GM18526 (cell line): Measurements from ENCODE around the gene GMEB2.

Source experiments
- POLR2A ChIP-seq: IDR thresholded peaks from 3 replicates; pipeline ENCODE4 v1.6.1; 2011; ENCODE audit not compliant: insufficient read length; ENCODE audit errors: extremely low read depth

Gene GMEB2

DNA sequence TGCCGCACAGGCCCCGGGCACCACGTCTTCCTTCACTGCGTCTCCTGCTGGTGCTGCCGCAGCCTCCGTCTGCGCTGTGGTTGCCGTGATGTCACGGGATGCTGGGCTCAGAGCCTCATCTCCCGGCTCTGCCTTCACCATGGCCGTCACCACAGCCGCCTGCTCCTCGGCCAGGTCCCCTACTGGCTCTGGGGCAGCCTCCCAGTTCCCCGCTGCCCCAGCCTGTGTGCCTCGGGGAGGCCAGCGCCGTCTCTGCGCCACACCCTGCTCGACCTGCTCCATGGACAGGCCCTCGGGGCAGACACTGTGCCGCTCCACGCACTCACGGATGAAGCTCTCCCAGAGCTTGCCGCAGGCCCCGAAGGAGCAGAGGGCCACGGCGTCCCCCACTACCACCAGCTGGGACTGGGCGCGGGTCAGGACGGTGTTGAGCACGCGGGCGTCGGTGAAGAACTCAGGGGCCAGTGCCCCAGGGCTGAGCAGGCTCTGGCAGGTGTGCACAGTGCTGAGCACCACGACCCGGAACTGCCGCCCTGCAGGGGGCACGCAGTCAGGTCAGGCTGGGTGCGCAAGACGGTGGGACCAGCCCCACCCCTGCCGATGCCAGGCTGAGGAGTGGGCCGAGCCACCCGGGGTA, 61.1 kb downstream of the GMEB2 start:
- TF ChIP-seq POLR2A = no peak

DNA sequence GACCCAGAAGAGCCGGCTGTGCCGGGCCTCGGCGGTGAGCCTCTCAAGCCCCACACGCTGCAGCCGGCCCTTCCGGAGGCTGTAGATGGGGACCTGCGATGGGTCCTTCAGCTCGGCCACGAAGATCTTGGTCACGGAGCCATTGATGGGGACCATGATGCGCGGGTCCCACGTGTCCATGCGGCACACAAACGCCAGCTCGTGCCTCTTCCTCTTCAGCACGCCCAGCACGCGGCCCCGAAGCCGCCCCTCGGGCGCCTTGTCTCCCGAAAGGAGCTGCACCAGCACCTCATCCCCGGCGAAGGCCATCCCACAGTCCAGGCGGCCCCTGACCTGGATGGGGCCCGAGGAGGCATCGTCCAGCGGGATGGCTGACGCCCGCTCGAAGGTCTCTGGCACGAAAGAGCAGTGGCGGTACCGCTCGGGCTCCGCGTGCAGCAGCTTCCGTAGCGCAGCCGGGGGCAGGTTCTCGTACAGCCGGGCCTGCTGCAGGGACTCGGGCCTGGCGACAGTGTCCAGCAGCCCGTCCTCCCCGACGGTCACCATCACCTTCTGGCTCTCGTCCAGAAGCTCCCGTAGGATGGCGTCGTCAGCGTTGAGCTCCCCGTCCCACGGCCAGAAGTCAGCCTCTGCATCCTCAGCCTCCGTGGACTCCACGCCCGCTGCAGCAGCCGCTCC, 61.7 kb downstream of the GMEB2 start:
- no peak for TF ChIP-seq POLR2A

- TF ChIP-seq POLR2A = no peak
Measured at GRCh38 chr20:63564036-63564810, 62.7 kb downstream of the GMEB2 start.

GRCh38 chr20:63563225-63563935, 63.5 kb downstream of the GMEB2 start:
- no peak for TF ChIP-seq POLR2A

- no peak for TF ChIP-seq POLR2A
Measured at GRCh38 chr20:63562461-63563224, 64.3 kb downstream of the GMEB2 start.

DNA sequence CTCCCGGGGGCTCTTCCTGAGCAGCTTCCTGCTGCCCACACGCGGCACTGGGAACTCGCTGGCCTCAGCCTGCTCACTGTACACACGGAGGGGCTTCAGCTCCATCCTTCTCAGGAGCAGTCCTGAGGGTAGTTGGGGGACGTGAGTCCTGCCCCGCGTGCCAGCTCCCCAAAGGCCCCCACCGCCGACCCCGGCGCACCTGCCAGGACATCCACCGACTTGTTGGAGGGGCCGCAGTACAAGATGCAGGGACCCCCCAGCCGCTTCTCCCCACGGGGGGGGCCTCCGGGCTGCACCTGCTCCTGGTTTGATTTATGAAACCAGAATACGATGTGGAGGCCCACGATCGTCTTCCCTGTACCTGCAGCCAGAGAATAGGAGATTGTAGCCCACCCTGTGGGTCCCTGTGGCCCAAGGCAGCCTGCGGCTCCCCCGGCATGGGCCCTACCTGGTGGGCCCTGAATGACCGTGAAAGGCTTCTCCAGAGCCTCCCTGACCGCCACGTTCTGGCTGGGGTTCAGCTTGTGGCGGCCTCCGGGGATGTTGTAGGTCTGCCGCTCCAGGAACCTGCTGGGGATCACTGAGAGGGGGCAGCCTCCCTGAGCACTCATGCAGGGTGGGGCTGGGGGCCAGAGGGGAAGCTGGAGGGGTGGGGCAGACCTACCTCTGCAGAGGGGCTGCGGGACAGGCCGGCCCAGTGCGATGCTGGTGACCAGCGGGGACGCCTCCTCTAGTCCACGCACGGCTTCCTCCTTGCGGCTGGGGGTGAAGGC, 65.1 kb downstream of the GMEB2 start:
- no peak for TF ChIP-seq POLR2A

GRCh38 chr20:63560856-63561609, 65.9 kb downstream of the GMEB2 start:
- no peak for TF ChIP-seq POLR2A

DNA sequence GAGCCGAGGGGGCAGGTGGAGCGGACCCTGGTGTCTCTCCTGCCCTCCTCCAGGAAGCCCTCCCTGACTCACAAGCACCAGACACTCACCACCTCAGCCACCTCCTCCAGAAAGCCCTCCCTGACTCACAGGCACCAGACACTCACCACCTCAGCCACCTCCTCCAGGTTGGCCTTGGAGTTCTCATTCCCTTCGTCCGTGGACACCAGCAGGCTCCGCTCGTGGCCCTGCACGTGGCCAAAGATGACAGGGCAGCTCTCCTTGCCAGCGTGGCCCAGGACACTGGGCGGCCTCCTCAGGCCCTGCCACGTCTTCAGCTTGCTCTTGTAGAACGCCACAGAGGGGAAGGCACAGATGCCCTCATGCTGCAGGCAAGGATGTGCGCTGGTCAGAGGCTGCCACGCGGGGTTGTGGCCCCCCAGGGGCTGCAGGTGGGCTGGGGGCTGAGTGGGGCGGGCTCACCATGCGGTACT, 66.5 kb downstream of the GMEB2 start:
- TF ChIP-seq POLR2A = no peak

GRCh38 chr20:63558804-63559484, 68.0 kb downstream of the GMEB2 start:
- no peak for TF ChIP-seq POLR2A

GRCh38 chr20:63557481-63557891, 69.4 kb downstream of the GMEB2 start:
- TF ChIP-seq POLR2A = no peak

DNA sequence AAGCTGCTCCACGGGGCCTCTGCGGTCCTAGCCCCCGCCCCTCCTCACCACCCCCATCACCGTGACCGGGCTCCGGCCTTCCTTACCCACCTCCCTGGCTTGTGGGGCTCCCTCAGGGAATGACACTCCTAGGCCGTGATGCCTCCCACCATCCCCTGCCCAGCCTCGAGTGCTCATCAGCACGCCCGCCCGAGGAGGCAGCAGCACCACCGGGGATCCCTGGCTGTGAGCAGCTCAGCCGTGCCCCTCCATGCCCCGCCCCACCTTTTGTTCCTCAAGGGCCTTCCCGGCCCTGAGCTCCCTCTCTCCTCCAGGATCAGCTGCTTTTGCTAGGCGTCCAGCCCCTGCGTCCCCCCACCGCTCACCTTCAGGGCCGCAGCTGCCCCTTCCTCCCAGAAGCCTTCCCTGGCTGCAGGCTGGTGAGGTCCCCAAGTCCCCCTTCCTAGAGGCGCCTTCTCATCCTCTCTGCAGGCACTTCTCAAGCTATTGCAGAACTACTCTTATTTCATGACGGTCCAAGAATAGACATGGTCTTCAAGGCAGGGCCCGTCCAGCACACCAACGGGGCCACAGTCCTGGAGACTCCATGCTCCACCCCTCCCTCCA, 69.9 kb downstream of the GMEB2 start:
- TF ChIP-seq POLR2A = no peak

- TF ChIP-seq POLR2A = no peak
Measured at GRCh38 chr20:63555661-63556381, 71.1 kb downstream of the GMEB2 start.
